A549 (cell line): ENCODE results near the gene PINK1. TPM values are rescaled to one million over a fixed set of nuclear protein-coding genes. Genes with fewer than 3 reads are reported as not detected.

Experiments
- ATAC-seq, 2 experiments: fragments of 200-7000 bp in 1 of 2; fragments of >200 bp in 1 of 2; cut with Nextera tagmentation in 1 of 2; cut with Tn5 transposase in 1 of 2; 3 replicates each; pipeline versions ENCODE4 v1.8.0 to v1.9.1; 2018 to 2020; ENCODE audit warnings: mild to moderate bottlenecking in 1 of 2, moderate library complexity in 1 of 2
- CTCF ChIA-PET: fragments of 300-600 bp; sonication (Branson Sonifier 250); formaldehyde crosslinking; extraction: SDS; loops from one replicate; lab custom pipeline; 2021; ENCODE audit warnings: antibody characterized with exemption, inconsistent platforms; lab: Yijun Ruan, JAX
- POLR2A ChIA-PET: fragments of 350-600 bp; formaldehyde crosslinking; extraction: SDS; loops from one replicate; lab custom pipeline; 2021; ENCODE audit warnings: antibody characterized with exemption, inconsistent platforms; lab: Yijun Ruan, JAX
- DNase-seq, 2 experiments: peaks; one replicate each; pipeline versions ENCODE4 v3.0.0 to v3.0.0-alpha.2; 2011 to 2016; ENCODE audit warnings: low read depth in 1 of 2, low spot score in 1 of 2
- FAIRE-seq: peaks from 2 replicates; lab custom pipeline; 2011; peaks lifted over from hg19 to GRCh38; lab: Jason Lieb, UNC
- H3K27ac ChIP-seq, 2 experiments: fragments of >200 bp; sonication (Bioruptor Twin); formaldehyde crosslinking; 3 replicates each; pipeline ENCODE4 v1.5.1; 2016 to 2017
- H3K4me1 ChIP-seq: fragments of >200 bp; sonication (Bioruptor Twin); formaldehyde crosslinking; 3 replicates; pipeline ENCODE4 v1.6.1; 2016
- H3K4me2 ChIP-seq: fragments of >200 bp; sonication (Bioruptor Twin); formaldehyde crosslinking; 3 replicates; pipeline ENCODE4 v1.6.1; 2016
- H3K4me3 ChIP-seq: fragments of >200 bp; sonication (Bioruptor Twin); formaldehyde crosslinking; 3 replicates; pipeline ENCODE4 v1.5.1; 2016
- H3K9me3 ChIP-seq: fragments of >200 bp; sonication (Bioruptor Twin); formaldehyde crosslinking; 3 replicates; pipeline ENCODE4 v1.6.1; 2016
- CBX2 ChIP-seq: fragments of 200-600 bp; sonication (generic); IDR thresholded peaks from 2 replicates; pipeline ENCODE4 v1.6.1; 2016; ENCODE audit warnings: low read depth, mild to moderate bottlenecking, borderline replicate concordance
- CBX8 ChIP-seq: fragments of 200-600 bp; sonication (generic); IDR thresholded peaks from 2 replicates; pipeline ENCODE4 v1.6.1; 2016
- CEBPB ChIP-seq, 2 experiments: fragments of >200 bp in 1 of 2; sonication (Bioruptor Twin) in 1 of 2; formaldehyde crosslinking in 1 of 2; IDR thresholded peaks; 2 replicates each; pipeline ENCODE4 v1.6.1; 2012 to 2016
- EHMT2 ChIP-seq: fragments of 200-600 bp; sonication (generic); IDR thresholded peaks from 2 replicates; pipeline ENCODE4 v1.6.1; 2016; ENCODE audit warnings: antibody characterized with exemption, low read depth, mild to moderate bottlenecking, moderate library complexity
- EP300 ChIP-seq, 2 experiments: fragments of >200 bp; sonication (Bioruptor Twin); formaldehyde crosslinking; IDR thresholded peaks; 2 replicates in 1 of 2; 3 replicates in 1 of 2; pipeline ENCODE4 v1.6.1; 2016 to 2017
- FOSB ChIP-seq: fragments of 250-450 bp; sonication (Bioruptor Pico); IDR thresholded peaks from 2 replicates; pipeline ENCODE4 v1.5.0; 2020; ENCODE audit warnings: mild to moderate bottlenecking, moderate library complexity
- FOSL2 ChIP-seq, 2 experiments: fragments of 450-650 bp in 1 of 2; fragments of >200 bp in 1 of 2; sonication (Bioruptor Twin) in 1 of 2; formaldehyde crosslinking; IDR thresholded peaks; 2 replicates each; pipeline versions ENCODE4 v1.5.0 to v1.6.1; 2016 to 2020; ENCODE audit warnings: mild to moderate bottlenecking in 1 of 2, moderate library complexity in 1 of 2
- GATA3 ChIP-seq: IDR thresholded peaks from 2 replicates; pipeline ENCODE4 v1.6.1; 2012; ENCODE audit warnings: borderline replicate concordance
- HDAC2 ChIP-seq: fragments of 200-600 bp; sonication (generic); IDR thresholded peaks from 2 replicates; pipeline ENCODE4 v1.6.1; 2016
- HOXB13 ChIP-seq: fragments of 250-450 bp; sonication (Bioruptor Pico); IDR thresholded peaks from 2 replicates; pipeline ENCODE4 v1.5.0; 2020; ENCODE audit warnings: low read depth, mild to moderate bottlenecking, moderate library complexity
- JUN ChIP-seq, 2 experiments: fragments of >200 bp; sonication (Bioruptor Twin); formaldehyde crosslinking; IDR thresholded peaks; 2 replicates in 1 of 2; 3 replicates in 1 of 2; pipeline ENCODE4 v1.6.1; 2016 to 2017
- KDM5A ChIP-seq: fragments of 200-600 bp; sonication (generic); IDR thresholded peaks from 2 replicates; pipeline ENCODE4 v1.6.1; 2016; ENCODE audit warnings: antibody characterized with exemption, mild to moderate bottlenecking
- NFE2L2 ChIP-seq: fragments of 150-350 bp; conservative IDR thresholded peaks from 2 replicates; pipeline ENCODE4 v1.6.1; 2014; ENCODE audit warnings: low read length
- NR3C1 ChIP-seq: fragments of >200 bp; sonication (Bioruptor Twin); formaldehyde crosslinking; IDR thresholded peaks from 3 replicates; pipeline ENCODE4 v1.6.1; 2017
- POLR2A ChIP-seq: IDR thresholded peaks from 2 replicates; pipeline ENCODE4 v1.6.1; 2012; ENCODE audit warnings: mild to moderate bottlenecking, low read length
- RNF2 ChIP-seq: fragments of 200-600 bp; sonication (generic); IDR thresholded peaks from 2 replicates; pipeline ENCODE4 v1.6.1; 2016; ENCODE audit warnings: low read depth, mild to moderate bottlenecking, antibody characterized with exemption, moderate library complexity, borderline replicate concordance
- TFCP2L1 ChIP-seq: fragments of 250-450 bp; sonication (Bioruptor Pico); IDR thresholded peaks from 2 replicates; pipeline ENCODE4 v1.5.0; 2021; ENCODE audit warnings: mild to moderate bottlenecking
- ZC3H11A ChIP-seq: fragments of 450-650 bp; IDR thresholded peaks from 2 replicates; pipeline ENCODE4 v1.6.1; 2014; ENCODE audit warnings: antibody characterized with exemption, mild to moderate bottlenecking
- WGBS: methylation state at CpG from one replicate; pipeline ENCODE4 v1.1.6; 2017; ENCODE audit errors: missing lambda C conversion rate; 5-methylcytosine and 5-hydroxymethylcytosine counted together
- polyA plus RNA-seq, 4 experiments: library from polyadenylated mRNA; depleted of rRNA in 3 of 4; stranded (reverse); fragments of >200 nt; fragmentation: RNase III in 1 of 4; extraction: RNeasy Plus Mini Kit Qiagen cat#74134 plus additional on column Dnase treatment in 1 of 4; gene quantifications; 2 replicates in 3 of 4; 3 replicates in 1 of 4; pipeline ENCODE4 v1.2.3, GENCODE V29; 2011 to 2017
- TF ChIP-seq, protein P1 (sequence below): IDR thresholded peaks from 2 replicates; pipeline ENCODE4 v1.6.1; 2012
- TF ChIP-seq, protein P2 (sequence below): fragments of >200 bp; sonication (Bioruptor Twin); formaldehyde crosslinking; IDR thresholded peaks from 3 replicates; pipeline ENCODE4 v1.6.1; 2016
- TF ChIP-seq, protein P3 (sequence below): fragments of 250-450 bp; sonication (Bioruptor Pico); IDR thresholded peaks from 2 replicates; pipeline ENCODE4 v1.5.0; 2020; ENCODE audit warnings: low read depth, mild to moderate bottlenecking, moderate library complexity
- TF ChIP-seq, protein P4 (sequence below): fragments of 200-600 bp; sonication (generic); IDR thresholded peaks from 2 replicates; pipeline ENCODE4 v1.6.1; 2016; ENCODE audit warnings: antibody characterized with exemption, mild to moderate bottlenecking, moderate library complexity
- TF ChIP-seq, protein P5 (sequence below): fragments of >200 bp; sonication (Bioruptor Twin); formaldehyde crosslinking; IDR thresholded peaks from 3 replicates; pipeline ENCODE4 v1.5.1; 2016

Gene PINK1
- polyA plus RNA-seq, 2 of the 4 experiments (the other 2 are of a cell fraction): 18.9 to 51.4 TPM

DNA sequence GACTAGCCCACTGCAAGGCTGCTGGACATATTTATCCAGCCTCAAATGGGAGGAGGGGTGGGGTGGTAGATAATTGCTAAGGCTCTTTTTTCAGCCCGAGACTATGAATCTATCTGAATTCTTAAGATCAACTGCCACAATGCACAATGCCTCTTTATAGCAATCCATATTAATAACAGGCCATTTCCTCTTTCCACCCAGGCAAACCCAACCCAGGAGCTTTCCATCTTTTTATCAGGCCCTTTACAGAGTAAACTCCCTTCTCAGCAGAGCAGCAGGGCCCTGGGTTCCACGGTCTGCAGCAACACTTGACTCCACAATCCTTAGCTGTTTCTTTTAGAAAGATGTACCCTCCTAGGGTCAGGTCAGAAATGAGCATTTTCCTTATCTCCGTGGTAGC, 27.1 kb downstream of the PINK1 start:
- ChIA-PET POLR2A (interaction anchor here (1.2 kb wide), 1 partner anchor 152 kb away, joined by 3 read pairs; the partner anchor contains the start of gene MUL1), CTCF (interaction anchor here (0.6 to 2.4 kb wide), 4 partner anchors 8 to 61 kb away, joined by 3 to 7 read pairs (median 4); no protein-coding TSS in a partner anchor)
- H3K4me1 ChIP-seq: peaks cover 18% of the 10 kb centered on the region
- ATAC-seq (no peak), DNase-seq (no peak), FAIRE-seq (no peak)
- H3K27ac ChIP-seq: peak overlapping the region; percentile 89 to 98
- peak overlapping the region; percentile 94 for H3K4me3 ChIP-seq
- TF ChIP-seq, protein P1, sequence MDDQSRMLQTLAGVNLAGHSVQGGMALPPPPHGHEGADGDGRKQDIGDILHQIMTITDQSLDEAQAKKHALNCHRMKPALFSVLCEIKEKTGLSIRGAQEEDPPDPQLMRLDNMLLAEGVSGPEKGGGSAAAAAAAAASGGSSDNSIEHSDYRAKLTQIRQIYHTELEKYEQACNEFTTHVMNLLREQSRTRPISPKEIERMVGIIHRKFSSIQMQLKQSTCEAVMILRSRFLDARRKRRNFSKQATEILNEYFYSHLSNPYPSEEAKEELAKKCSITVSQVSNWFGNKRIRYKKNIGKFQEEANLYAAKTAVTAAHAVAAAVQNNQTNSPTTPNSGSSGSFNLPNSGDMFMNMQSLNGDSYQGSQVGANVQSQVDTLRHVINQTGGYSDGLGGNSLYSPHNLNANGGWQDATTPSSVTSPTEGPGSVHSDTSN: no peak
- TF ChIP-seq, protein P2, sequence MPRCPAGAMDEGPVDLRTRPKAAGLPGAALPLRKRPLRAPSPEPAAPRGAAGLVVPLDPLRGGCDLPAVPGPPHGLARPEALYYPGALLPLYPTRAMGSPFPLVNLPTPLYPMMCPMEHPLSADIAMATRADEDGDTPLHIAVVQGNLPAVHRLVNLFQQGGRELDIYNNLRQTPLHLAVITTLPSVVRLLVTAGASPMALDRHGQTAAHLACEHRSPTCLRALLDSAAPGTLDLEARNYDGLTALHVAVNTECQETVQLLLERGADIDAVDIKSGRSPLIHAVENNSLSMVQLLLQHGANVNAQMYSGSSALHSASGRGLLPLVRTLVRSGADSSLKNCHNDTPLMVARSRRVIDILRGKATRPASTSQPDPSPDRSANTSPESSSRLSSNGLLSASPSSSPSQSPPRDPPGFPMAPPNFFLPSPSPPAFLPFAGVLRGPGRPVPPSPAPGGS: no peak
- TF ChIP-seq TFCP2L1 (CRISPR knock-in tag) (no peak), CEBPB (IDR thresholded peaks at IDR 0.05) (no peak), NR3C1 (no peak), RNF2 (no peak), ZC3H11A (no peak)
- 2% methylated on average over 2 of the region's 3 CpGs for WGBS
- peak overlapping the region; percentile 97 for H3K4me2 ChIP-seq
- no peaks in the 10 kb centered on the region for H3K9me3 ChIP-seq

DNA sequence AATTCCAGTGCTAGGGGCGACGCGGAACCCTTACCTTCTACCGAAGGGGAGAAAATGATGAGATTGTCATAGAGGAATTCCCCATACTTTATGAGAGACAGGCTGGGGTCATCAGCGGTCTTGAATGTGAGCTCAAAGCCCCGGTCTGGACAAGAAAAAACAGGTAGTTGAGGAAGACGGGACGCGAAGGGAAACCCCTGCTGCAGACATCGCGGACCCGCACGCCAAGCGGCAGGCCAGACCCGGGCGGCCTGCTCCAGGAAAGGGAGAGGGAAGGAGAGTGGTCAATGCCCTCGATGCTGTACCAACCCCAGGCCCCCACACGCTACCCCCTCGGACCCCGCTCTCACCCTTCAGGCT, 27.6 kb downstream of the PINK1 start:
- CTCF ChIA-PET: interaction anchor here (0.6 to 2.4 kb wide), 6 partner anchors 9 to 62 kb away, joined by 3 to 7 read pairs (median 4); no protein-coding TSS in a partner anchor
- peak overlapping the region; percentile 97 for H3K4me2 ChIP-seq
- under 1% methylated on average over 16 of the region's 20 CpGs for WGBS
- FAIRE-seq: no peak
- H3K4me3 ChIP-seq: peak overlapping the region; percentile 94
- peak overlapping the region; percentile 89 to 98 for H3K27ac ChIP-seq
- H3K9me3 ChIP-seq: no peaks in the 10 kb centered on the region
- DNase-seq: no peak
- peaks cover 18% of the 10 kb centered on the region for H3K4me1 ChIP-seq
- POLR2A ChIA-PET: interaction anchor here (0.9 to 1.2 kb wide), 4 partner anchors 27 to 153 kb away, joined by 3 to 4 read pairs (median 3); partner anchors contain the start of genes HP1BP3 and MUL1
- no peak; a peak in 3 of 6 replicates for ATAC-seq
- no peak for TF ChIP-seq NFE2L2
- no peak for TF ChIP-seq ZC3H11A
- TF ChIP-seq EP300 (IDR thresholded peaks at IDR 0.05): no peak
- TF ChIP-seq KDM5A: no peak
- no peak for TF ChIP-seq FOSL2 (IDR thresholded peaks at IDR 0.05)
- no peak for TF ChIP-seq FOSL2 (CRISPR knock-in tag; IDR thresholded peaks at IDR 0.05)
- no peak for TF ChIP-seq GATA3
- TF ChIP-seq, protein P3, sequence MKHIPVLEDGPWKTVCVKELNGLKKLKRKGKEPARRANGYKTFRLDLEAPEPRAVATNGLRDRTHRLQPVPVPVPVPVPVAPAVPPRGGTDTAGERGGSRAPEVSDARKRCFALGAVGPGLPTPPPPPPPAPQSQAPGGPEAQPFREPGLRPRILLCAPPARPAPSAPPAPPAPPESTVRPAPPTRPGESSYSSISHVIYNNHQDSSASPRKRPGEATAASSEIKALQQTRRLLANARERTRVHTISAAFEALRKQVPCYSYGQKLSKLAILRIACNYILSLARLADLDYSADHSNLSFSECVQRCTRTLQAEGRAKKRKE: no peak
- TF ChIP-seq POLR2A: no peak
- no peak for TF ChIP-seq CBX2
- no peak for TF ChIP-seq NR3C1
- TF ChIP-seq CBX8: no peak
- no peak for TF ChIP-seq EHMT2

DNA sequence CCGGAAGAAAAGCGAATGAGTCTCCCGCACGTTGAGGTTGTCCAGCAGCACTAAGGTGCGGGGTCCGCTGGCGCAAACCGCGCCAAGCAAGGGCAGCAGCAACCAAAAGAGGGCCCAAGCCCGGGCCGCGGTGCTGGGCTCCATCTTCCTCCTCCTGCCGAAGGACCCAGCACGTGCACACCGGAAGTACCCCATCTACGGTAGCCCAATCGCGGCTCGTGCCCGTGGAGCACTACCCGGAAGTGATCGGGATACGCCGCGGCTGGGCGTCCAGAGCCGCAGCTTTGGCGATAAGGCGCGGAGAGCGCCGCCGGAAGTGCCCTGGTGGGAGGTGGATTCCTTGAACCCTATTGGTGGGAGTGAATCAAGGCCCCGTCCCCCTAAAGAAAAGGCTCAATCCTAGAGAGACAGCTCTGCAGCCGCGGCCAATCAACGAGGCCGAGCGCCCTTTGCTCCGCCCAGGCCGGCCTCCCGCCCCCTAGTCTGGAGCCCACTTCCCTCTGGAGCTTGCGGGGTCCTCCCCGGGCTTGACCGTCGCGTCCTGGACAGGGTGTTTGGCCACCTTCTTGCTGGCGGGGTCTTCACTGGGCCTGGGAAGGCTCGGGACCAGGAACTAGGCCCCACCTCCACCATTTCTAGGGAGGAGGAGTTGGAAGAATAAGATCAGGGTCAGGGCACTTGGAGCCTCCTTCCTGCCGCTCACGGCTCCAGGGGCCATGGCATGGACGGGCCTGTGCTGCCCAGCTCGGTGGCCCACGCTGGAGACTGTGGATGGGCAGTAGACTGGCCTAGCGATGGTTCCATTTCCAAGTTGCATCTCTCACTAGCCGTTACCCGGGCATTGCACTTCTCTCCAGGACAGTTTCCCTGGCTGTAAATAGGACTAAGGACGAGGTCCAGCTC, 28.2 kb downstream of the PINK1 start, which contains the start of gene DDOST:
TSS of gene DDOST (minus strand) at position 163 of the 903 bp plus-strand sequence. CDS start at position 144, 19 bp downstream.
- POLR2A ChIA-PET: interaction anchor here (0.6 to 1.2 kb wide), 6 partner anchors 13 to 153 kb away, joined by 3 to 4 read pairs (median 3); partner anchors contain the start of genes HP1BP3 and MUL1
- peak within 1 kb of the TSS; percentile 94 for H3K4me3 ChIP-seq
- H3K4me1 ChIP-seq: peaks cover 18% of the 10 kb centered on the region
- H3K9me3 ChIP-seq: no peaks in the 10 kb centered on the region
- WGBS: 9% methylated on average over 16 of the region's 58 CpGs
- FAIRE-seq: peak; percentile 18
- CTCF ChIA-PET: interaction anchor here (0.6 to 2.4 kb wide), 9 partner anchors 8 to 139 kb away, joined by 3 to 7 read pairs (median 3); no protein-coding TSS in a partner anchor
- ATAC-seq: peak; percentile 95 to 99
- peak within 1 kb of the TSS; percentile 98 for H3K4me2 ChIP-seq
- peak within 1 kb of the TSS; percentile 89 to 98 for H3K27ac ChIP-seq
- DNase-seq: peak; percentile 95
- no peak for TF ChIP-seq HOXB13 (CRISPR knock-in tag)
- TF ChIP-seq HDAC2: no peak
- TF ChIP-seq, protein P4, sequence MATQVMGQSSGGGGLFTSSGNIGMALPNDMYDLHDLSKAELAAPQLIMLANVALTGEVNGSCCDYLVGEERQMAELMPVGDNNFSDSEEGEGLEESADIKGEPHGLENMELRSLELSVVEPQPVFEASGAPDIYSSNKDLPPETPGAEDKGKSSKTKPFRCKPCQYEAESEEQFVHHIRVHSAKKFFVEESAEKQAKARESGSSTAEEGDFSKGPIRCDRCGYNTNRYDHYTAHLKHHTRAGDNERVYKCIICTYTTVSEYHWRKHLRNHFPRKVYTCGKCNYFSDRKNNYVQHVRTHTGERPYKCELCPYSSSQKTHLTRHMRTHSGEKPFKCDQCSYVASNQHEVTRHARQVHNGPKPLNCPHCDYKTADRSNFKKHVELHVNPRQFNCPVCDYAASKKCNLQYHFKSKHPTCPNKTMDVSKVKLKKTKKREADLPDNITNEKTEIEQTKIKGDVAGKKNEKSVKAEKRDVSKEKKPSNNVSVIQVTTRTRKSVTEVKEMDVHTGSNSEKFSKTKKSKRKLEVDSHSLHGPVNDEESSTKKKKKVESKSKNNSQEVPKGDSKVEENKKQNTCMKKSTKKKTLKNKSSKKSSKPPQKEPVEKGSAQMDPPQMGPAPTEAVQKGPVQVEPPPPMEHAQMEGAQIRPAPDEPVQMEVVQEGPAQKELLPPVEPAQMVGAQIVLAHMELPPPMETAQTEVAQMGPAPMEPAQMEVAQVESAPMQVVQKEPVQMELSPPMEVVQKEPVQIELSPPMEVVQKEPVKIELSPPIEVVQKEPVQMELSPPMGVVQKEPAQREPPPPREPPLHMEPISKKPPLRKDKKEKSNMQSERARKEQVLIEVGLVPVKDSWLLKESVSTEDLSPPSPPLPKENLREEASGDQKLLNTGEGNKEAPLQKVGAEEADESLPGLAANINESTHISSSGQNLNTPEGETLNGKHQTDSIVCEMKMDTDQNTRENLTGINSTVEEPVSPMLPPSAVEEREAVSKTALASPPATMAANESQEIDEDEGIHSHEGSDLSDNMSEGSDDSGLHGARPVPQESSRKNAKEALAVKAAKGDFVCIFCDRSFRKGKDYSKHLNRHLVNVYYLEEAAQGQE: no peak
- TF ChIP-seq NFE2L2: no peak
- no peak for TF ChIP-seq FOSB (CRISPR knock-in tag)
- TF ChIP-seq JUN (IDR thresholded peaks at IDR 0.05): peak in 1 of 2 experiments; percentile 66; a peak in 3 of 5 replicates
- TF ChIP-seq, protein P5, sequence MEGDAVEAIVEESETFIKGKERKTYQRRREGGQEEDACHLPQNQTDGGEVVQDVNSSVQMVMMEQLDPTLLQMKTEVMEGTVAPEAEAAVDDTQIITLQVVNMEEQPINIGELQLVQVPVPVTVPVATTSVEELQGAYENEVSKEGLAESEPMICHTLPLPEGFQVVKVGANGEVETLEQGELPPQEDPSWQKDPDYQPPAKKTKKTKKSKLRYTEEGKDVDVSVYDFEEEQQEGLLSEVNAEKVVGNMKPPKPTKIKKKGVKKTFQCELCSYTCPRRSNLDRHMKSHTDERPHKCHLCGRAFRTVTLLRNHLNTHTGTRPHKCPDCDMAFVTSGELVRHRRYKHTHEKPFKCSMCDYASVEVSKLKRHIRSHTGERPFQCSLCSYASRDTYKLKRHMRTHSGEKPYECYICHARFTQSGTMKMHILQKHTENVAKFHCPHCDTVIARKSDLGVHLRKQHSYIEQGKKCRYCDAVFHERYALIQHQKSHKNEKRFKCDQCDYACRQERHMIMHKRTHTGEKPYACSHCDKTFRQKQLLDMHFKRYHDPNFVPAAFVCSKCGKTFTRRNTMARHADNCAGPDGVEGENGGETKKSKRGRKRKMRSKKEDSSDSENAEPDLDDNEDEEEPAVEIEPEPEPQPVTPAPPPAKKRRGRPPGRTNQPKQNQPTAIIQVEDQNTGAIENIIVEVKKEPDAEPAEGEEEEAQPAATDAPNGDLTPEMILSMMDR: peak; percentile 16; the same call in 1 of the 3 replicates
- TF ChIP-seq FOSL2 (IDR thresholded peaks at IDR 0.05): no peak
- TF ChIP-seq FOSL2 (CRISPR knock-in tag; IDR thresholded peaks at IDR 0.05): no peak
- TF ChIP-seq TFCP2L1 (CRISPR knock-in tag): no peak
- TF ChIP-seq KDM5A: peak; percentile 57; the same call in 1 of the 2 replicates
